ENCODE data around the gene RHOB.

The RHOB gene

DNA sequence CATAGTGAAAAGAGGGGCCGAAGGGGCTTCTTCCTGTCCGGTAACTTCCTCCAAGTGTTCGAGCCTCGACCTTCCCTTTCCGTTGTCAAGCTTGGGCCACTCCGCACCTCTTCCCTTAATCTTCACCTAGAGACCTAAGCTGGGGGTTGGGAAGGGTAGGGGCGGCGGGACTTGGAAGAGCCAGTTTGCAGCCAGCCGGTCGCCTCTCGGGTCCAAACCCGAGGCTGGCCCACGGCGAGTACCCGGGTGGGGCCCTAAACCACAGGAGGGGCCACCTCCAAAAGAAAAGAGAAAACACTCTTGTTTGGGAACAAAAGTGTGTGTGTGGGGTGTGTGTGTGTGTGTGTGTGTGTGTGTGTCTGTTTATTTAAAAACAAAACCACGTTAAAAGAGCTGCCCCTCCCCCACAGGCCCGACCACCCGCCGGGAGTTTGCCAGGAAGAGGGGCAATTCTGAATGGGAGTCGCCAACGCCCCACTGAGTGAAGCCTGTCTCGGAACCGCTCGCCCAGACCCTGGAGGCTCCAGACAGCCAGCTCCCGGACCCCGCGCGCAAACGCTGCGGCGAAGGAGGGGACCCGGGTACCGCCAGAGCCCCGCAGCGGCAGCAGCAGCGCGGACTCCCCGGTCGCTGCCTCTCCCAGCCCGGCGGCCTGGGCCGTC is 488 bp upstream of the RHOB start:
- TF ChIP-seq CTCF (IDR thresholded peaks at IDR 0.05), result no peak
- H3K27ac ChIP-seq, result peak overlapping the region; percentile 89
- H3K36me3 ChIP-seq, result peaks cover 22% of the 10 kb centered on the region
- H3K4me1 ChIP-seq (ENCODE audit: control insufficient read depth in 1 of 2, insufficient read depth in 1 of 2, low read depth in 1 of 2, low read length in 1 of 2), result peaks cover 49 to 54% of the 10 kb centered on the region in 2 experiments
- H3K27me3 ChIP-seq, result peaks cover 3% of the 10 kb centered on the region
- H3K9me3 ChIP-seq, result no peaks in the 10 kb centered on the region
- H3K4me3 ChIP-seq (ENCODE audit: low read depth in 1 of 2, low read length in 1 of 2), result peak overlapping the region; percentile 97 to 98

- TF ChIP-seq CTCF (IDR thresholded peaks at IDR 0.05), result no peak
- H3K9me3 ChIP-seq, result no peaks in the 10 kb centered on the region
- H3K27ac ChIP-seq, result peak overlapping the region; percentile 89
- peak overlapping the region; percentile 97 to 98 for H3K4me3 ChIP-seq (ENCODE audit: low read depth in 1 of 2, low read length in 1 of 2)
- peaks cover 11% of the 10 kb centered on the region for H3K27me3 ChIP-seq
- peaks cover 22% of the 10 kb centered on the region for H3K36me3 ChIP-seq
- peaks cover 42 to 48% of the 10 kb centered on the region in 2 experiments for H3K4me1 ChIP-seq (ENCODE audit: control insufficient read depth in 1 of 2, insufficient read depth in 1 of 2, low read depth in 1 of 2, low read length in 1 of 2)
These were observed 767 bp downstream of the RHOB start for GRCh38 chr2:20447437-20448245.

DNA sequence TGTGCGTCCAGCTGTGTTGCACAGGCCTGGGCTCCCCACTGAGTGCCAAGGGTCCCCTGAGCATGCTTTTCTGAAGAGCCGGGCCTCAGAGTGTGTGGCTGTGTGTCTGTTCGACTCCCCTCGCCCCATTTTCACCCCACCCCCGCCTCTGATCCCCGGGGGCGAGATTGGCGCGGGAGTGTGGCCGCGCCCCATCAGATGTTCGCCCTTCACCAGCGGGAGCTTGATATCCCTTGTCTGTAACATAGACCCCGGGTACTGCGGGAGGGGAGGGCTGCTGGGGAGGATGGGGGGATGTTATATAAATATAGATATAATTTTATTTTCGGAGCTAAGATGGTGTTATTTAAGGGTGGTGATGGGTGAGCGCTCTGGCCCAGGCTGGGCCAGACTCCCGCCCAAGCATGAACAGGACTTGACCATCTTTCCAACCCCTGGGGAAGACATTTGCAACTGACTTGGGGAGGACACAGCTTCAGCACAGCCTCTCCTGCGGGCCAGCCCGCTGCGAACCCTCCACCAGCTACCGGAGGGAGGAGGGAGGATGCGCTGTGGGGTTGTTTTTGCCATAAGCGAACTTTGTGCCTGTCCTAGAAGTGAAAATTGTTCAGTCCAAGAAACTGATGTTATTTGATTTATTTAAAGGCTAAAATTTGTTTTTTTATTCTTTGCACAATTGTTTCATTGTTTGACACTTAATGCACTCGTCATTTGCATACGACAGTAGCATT is 1.5 kb downstream of the RHOB start:
- Histone ChIP-seq H3K9me3 (no peaks in the 10 kb centered on the region), H3K4me3 (ENCODE audit: low read depth in 1 of 2, low read length in 1 of 2) (peak overlapping the region; percentile 97 to 98), H3K27ac (peak overlapping the region; percentile 89), H3K36me3 (peaks cover 22% of the 10 kb centered on the region), H3K27me3 (peaks cover 19% of the 10 kb centered on the region), H3K4me1 (ENCODE audit: control insufficient read depth in 1 of 2, insufficient read depth in 1 of 2, low read depth in 1 of 2, low read length in 1 of 2) (peaks cover 41 to 42% of the 10 kb centered on the region in 2 experiments)
- TF ChIP-seq CTCF (IDR thresholded peaks at IDR 0.05), result no peak

GRCh38 chr2:20448977-20449306 is 2.1 kb downstream of the RHOB start:
- peaks cover 24% of the 10 kb centered on the region for H3K27me3 ChIP-seq
- TF ChIP-seq CTCF (IDR thresholded peaks at IDR 0.05), result no peak
- H3K4me3 ChIP-seq (ENCODE audit: low read depth in 1 of 2, low read length in 1 of 2), result peak overlapping the region; percentile 97 to 98
- no peaks in the 10 kb centered on the region for H3K9me3 ChIP-seq
- peaks cover 22% of the 10 kb centered on the region for H3K36me3 ChIP-seq
- peaks cover 37 to 42% of the 10 kb centered on the region in 2 experiments for H3K4me1 ChIP-seq (ENCODE audit: control insufficient read depth in 1 of 2, insufficient read depth in 1 of 2, low read depth in 1 of 2, low read length in 1 of 2)
- H3K27ac ChIP-seq, result no peak overlapping the region

DNA sequence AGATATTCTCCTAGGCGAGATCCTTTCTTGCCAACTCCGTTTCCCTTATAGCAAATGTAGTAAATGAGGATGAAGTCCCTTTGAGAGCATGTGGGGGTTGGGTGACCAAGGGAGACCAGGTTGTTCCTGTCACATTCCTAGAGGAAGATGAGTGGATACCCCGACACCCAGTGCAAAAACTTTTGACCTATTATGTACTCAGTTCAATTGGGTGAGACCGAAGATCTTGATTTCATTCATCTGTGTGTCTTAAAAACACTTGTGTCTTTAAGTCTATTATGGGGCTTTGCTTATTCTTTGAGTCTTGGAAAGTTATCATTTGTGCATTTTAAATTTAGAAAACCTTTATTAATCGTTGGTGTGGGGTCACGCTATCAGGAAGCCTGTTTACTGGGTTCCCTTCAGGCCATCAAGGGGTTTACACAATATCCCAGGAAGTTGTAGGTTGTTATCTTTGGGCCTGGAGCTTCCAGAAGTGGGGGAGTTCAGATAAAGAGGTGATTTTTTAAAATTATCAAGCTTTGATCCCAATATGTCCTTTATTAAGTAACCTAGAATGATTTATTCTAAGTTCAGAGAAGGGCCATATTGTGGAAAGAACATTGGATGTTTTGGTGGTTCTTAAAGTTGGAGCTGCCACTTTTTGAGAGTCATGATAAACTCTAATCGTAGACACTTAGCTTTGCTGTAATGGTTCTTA is 2.8 kb downstream of the RHOB start:
- H3K4me1 ChIP-seq (ENCODE audit: control insufficient read depth in 1 of 2, insufficient read depth in 1 of 2, low read depth in 1 of 2, low read length in 1 of 2), result peaks cover 34 to 40% of the 10 kb centered on the region in 2 experiments
- H3K27ac ChIP-seq, result peak overlapping the region; percentile 4

More for the DNA sequence above, 2.8 kb downstream of the RHOB start:
- peak overlapping the region in 1 of 2 experiments; percentile 97 for H3K4me3 ChIP-seq (ENCODE audit: low read depth in 1 of 2, low read length in 1 of 2)
- no peaks in the 10 kb centered on the region for H3K9me3 ChIP-seq
- H3K36me3 ChIP-seq, result peaks cover 22% of the 10 kb centered on the region
- H3K27me3 ChIP-seq, result peaks cover 32% of the 10 kb centered on the region
- TF ChIP-seq CTCF (IDR thresholded peaks at IDR 0.05), result no peak

Data from neutrophil (primary cell).